IMR-90 (cell line): Measurements from ENCODE around the gene NFIA.

Experiments used
- MAFK ChIP-seq: IDR thresholded peaks from 2 replicates; pipeline ENCODE4 v1.6.1; 2012; ENCODE audit warnings: low read depth, low read length, improper control_type of control experiment
- MAZ ChIP-seq: IDR thresholded peaks from 2 replicates; pipeline ENCODE4 v1.6.1; 2012; ENCODE audit warnings: low read depth, mild to moderate bottlenecking, low read length, improper control_type of control experiment, moderate library complexity, borderline replicate concordance
- POLR2A ChIP-seq: IDR thresholded peaks from 2 replicates; pipeline ENCODE4 v1.6.1; 2012; ENCODE audit warnings: mild to moderate bottlenecking, low read depth, low read length
- RAD21 ChIP-seq: IDR thresholded peaks from 2 replicates; pipeline ENCODE4 v1.6.1; 2012; ENCODE audit warnings: low read length, improper control_type of control experiment
- SMC3 ChIP-seq: fragments of 150-350 bp; IDR thresholded peaks from 2 replicates; pipeline ENCODE4 v1.6.1; 2016; ENCODE audit warnings: low read depth, mild to moderate bottlenecking, antibody characterized with exemption, low read length, moderate library complexity
- TF ChIP-seq, protein P1 (sequence below): conservative IDR thresholded peaks from 2 replicates; pipeline ENCODE4 v1.5.1; 2012; ENCODE audit warnings: mild to moderate bottlenecking, low read depth, low read length, improper control_type of control experiment
- TF ChIP-seq, protein P2 (sequence below): fragments of 150-350 bp; IDR thresholded peaks from 2 replicates; pipeline ENCODE4 v1.6.1; 2017; ENCODE audit warnings: mild to moderate bottlenecking, antibody characterized with exemption, low read length, low read depth

DNA sequence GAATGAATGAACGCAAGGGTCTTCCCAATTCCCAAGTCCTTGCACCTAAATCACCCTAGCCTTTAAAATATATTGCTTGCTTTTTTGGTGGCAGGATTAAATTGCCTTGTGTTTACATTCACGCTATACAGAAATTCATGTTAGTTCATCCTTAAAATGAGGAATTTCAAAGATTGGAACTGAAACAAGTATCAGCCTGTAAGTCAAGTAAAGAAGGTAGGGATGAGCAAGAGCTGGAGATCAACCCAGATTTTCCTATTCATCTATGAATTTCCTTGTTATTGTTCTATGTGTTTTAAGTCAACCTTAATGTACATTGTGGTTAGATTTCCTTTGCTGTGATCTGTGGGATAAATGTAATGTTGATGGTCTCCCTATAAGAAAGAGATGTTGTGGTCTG is 248.2 kb downstream of the NFIA start:
- TF ChIP-seq, protein P1, sequence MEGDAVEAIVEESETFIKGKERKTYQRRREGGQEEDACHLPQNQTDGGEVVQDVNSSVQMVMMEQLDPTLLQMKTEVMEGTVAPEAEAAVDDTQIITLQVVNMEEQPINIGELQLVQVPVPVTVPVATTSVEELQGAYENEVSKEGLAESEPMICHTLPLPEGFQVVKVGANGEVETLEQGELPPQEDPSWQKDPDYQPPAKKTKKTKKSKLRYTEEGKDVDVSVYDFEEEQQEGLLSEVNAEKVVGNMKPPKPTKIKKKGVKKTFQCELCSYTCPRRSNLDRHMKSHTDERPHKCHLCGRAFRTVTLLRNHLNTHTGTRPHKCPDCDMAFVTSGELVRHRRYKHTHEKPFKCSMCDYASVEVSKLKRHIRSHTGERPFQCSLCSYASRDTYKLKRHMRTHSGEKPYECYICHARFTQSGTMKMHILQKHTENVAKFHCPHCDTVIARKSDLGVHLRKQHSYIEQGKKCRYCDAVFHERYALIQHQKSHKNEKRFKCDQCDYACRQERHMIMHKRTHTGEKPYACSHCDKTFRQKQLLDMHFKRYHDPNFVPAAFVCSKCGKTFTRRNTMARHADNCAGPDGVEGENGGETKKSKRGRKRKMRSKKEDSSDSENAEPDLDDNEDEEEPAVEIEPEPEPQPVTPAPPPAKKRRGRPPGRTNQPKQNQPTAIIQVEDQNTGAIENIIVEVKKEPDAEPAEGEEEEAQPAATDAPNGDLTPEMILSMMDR = no peak
- no peak for TF ChIP-seq POLR2A
- TF ChIP-seq, protein P2, sequence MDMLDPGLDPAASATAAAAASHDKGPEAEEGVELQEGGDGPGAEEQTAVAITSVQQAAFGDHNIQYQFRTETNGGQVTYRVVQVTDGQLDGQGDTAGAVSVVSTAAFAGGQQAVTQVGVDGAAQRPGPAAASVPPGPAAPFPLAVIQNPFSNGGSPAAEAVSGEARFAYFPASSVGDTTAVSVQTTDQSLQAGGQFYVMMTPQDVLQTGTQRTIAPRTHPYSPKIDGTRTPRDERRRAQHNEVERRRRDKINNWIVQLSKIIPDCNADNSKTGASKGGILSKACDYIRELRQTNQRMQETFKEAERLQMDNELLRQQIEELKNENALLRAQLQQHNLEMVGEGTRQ = no peak
- no peak for TF ChIP-seq SMC3
- TF ChIP-seq MAZ = no peak
- TF ChIP-seq RAD21 = no peak
- TF ChIP-seq MAFK = no peak
